GM21576 (cell line): ENCODE measurements around the gene C11orf86.
A peak's percentile ranks its signal among the peaks of the same experiment; 100 is the strongest.
"Not testable (repeated sequence)": the region's sequence is repeated elsewhere in the genome, so short reads cannot be mapped to it uniquely, and the experiment has no call there.

Experiments
- ATAC-seq: cut with Tn5 transposase; IDR thresholded peaks from one replicate; pipeline ENCODE4 v1.9.1; 2021; ENCODE audit warnings: mild to moderate bottlenecking, moderate library complexity; ENCODE audit not compliant: unreplicated experiment

Gene C11orf86

GRCh38 chr11:66974724-66975404 is at the start of gene C11orf86:
C11orf86 (plus strand) TSS chr11:66975304; CDS start chr11:66975363, 59 bp downstream.
- no peak for ATAC-seq

GRCh38 chr11:66929753-66930152 is 45.4 kb upstream of the C11orf86 start:
- ATAC-seq: no peak

GRCh38 chr11:66932543-66932942 is 42.6 kb upstream of the C11orf86 start:
- no peak for ATAC-seq

GRCh38 chr11:66933531-66933930 is 41.6 kb upstream of the C11orf86 start:
- no peak for ATAC-seq

- ATAC-seq: no peak
Observed at GRCh38 chr11:66934950-66935779, 39.9 kb upstream of the C11orf86 start.

GRCh38 chr11:66936311-66936711 is 38.8 kb upstream of the C11orf86 start:
- no peak for ATAC-seq

- no peak for ATAC-seq
Observed at GRCh38 chr11:66937193-66937733, 37.8 kb upstream of the C11orf86 start.

GRCh38 chr11:66938582-66939135 is 36.4 kb upstream of the C11orf86 start:
- ATAC-seq: no peak

GRCh38 chr11:66950112-66950535 is 25.0 kb upstream of the C11orf86 start:
- ATAC-seq: no peak

- ATAC-seq: no peak
Observed at GRCh38 chr11:66951135-66951534, 24.0 kb upstream of the C11orf86 start.

- no peak for ATAC-seq
Observed at GRCh38 chr11:66951927-66952337, 23.2 kb upstream of the C11orf86 start.

GRCh38 chr11:66953081-66953833 is 21.8 kb upstream of the C11orf86 start:
- no peak for ATAC-seq

GRCh38 chr11:66956689-66957290 is 18.3 kb upstream of the C11orf86 start:
- no peak for ATAC-seq

- ATAC-seq: no peak
Observed at GRCh38 chr11:66957971-66958231, 17.2 kb upstream of the C11orf86 start.

GRCh38 chr11:66958232-66958955 is 16.7 kb upstream of the C11orf86 start, which contains the start of gene PC:
PC (minus strand) TSS chr11:66958383; CDS start chr11:66872159, 86,224 bp downstream.
- ATAC-seq: peak; percentile 96

- no peak for ATAC-seq
Observed at GRCh38 chr11:66958956-66959274, 16.2 kb upstream of the C11orf86 start.

- not testable (repeated sequence) for ATAC-seq
Observed at GRCh38 chr11:66961691-66962213, 13.4 kb upstream of the C11orf86 start.

GRCh38 chr11:66962247-66962646 is 12.9 kb upstream of the C11orf86 start:
- no peak for ATAC-seq

GRCh38 chr11:66962801-66963200 is 12.3 kb upstream of the C11orf86 start:
- no peak for ATAC-seq

- no peak for ATAC-seq
Observed at GRCh38 chr11:66964495-66964894, 10.6 kb upstream of the C11orf86 start.
